OCI-LY3 (cell line): ENCODE data around the gene WFDC12.

ENCODE experiments used
- H2AFZ ChIP-seq: fragments of 200-600, 300-600 bp; shearing (Covaris generic); 2 replicates; pipeline ENCODE4 v1.6.0; 2014; ENCODE audit warnings: antibody characterized with exemption, low read depth, low read length
- H3K27ac ChIP-seq: fragments of 200-600, 300-600 bp; sonication (generic); 2 replicates; pipeline ENCODE4 v1.5.1; 2014; ENCODE audit warnings: mild to moderate bottlenecking, low read length, moderate library complexity, mixed read lengths
- H3K27me3 ChIP-seq: fragments of 200-600, 300-600 bp; sonication (generic); 2 replicates; pipeline ENCODE4 v1.6.1; 2014; ENCODE audit warnings: low read depth, low read length, mixed read lengths
- H3K36me3 ChIP-seq: fragments of 200-600, 300-600 bp; sonication (generic); replicated peaks from 2 replicates; pipeline ENCODE3; 2014; ENCODE audit warnings: low read depth, low read length, mixed read lengths
- H3K4me1 ChIP-seq: fragments of 300-600, 200-600 bp; sonication (generic); 2 replicates; pipeline ENCODE4 v1.6.1; 2014; ENCODE audit warnings: low read length, mixed read lengths
- H3K4me2 ChIP-seq: fragments of 200-600, 300-600 bp; sonication (generic); 2 replicates; pipeline ENCODE4 v1.6.1; 2014; ENCODE audit warnings: low read length, mixed read lengths
- H3K4me3 ChIP-seq: fragments of 300-600, 200-600 bp; sonication (generic); 2 replicates; pipeline ENCODE4 v1.5.1; 2014; ENCODE audit warnings: antibody characterized with exemption, mild to moderate bottlenecking, low read length, moderate library complexity
- H3K79me2 ChIP-seq: fragments of 300-600, 200-600 bp; shearing (Covaris generic); 2 replicates; pipeline ENCODE4 v1.6.1; 2014; ENCODE audit warnings: mild to moderate bottlenecking, low read length, mixed read lengths
- H3K9ac ChIP-seq: fragments of 300-600, 200-600 bp; shearing (Covaris generic); 2 replicates; pipeline ENCODE4 v1.6.0; 2014; ENCODE audit warnings: mild to moderate bottlenecking, low read length, moderate library complexity
- H3K9me3 ChIP-seq: fragments of 200-600, 300-600 bp; shearing (Covaris generic); 2 replicates; pipeline ENCODE4 v1.6.1; 2014; ENCODE audit warnings: low read length, mixed read lengths; ENCODE audit not compliant: insufficient read depth
- H4K20me1 ChIP-seq: fragments of 200-600, 300-600 bp; sonication (generic); 2 replicates; pipeline ENCODE4 v1.6.1; 2016; ENCODE audit warnings: low read length, mixed read lengths; ENCODE audit not compliant: insufficient read depth
- EZH2phosphoT487 ChIP-seq: fragments of 200-600 bp; shearing (Covaris generic); IDR thresholded peaks from 2 replicates; pipeline ENCODE4 v1.6.1; 2018; ENCODE audit warnings: antibody characterized with exemption, mixed run types, low read depth
- TF ChIP-seq, protein P1 (sequence below): fragments of 200-600, 300-600 bp; sonication (generic); IDR thresholded peaks from 2 replicates; pipeline ENCODE4 v1.5.1; 2014; ENCODE audit warnings: antibody characterized with exemption, low read length, low read depth

WFDC12 gene

DNA sequence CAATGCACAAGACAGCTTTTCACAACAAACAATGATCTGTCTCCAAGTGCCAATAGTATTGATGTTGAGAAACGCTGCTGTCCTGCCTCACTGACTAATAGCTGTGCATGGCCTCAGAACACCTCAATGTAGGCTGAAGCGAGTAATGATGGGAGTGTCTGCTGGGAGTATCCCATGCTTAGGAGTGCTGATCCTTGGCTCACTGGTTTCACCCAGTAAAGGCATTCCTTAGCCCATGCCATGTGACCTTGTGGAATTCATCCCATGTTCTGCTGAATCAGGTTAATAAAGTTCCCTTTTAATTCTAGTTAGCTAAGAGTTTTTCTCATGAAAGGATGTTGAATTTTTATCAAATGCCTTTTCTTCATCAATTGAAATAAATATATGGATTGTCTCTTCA lies 3.8 kb upstream of the WFDC12 start:
- Histone ChIP-seq H3K9me3 (no peaks in the 10 kb centered on the region), H3K27me3 (no peaks in the 10 kb centered on the region), H3K36me3 (no peaks in the 10 kb centered on the region)

DNA sequence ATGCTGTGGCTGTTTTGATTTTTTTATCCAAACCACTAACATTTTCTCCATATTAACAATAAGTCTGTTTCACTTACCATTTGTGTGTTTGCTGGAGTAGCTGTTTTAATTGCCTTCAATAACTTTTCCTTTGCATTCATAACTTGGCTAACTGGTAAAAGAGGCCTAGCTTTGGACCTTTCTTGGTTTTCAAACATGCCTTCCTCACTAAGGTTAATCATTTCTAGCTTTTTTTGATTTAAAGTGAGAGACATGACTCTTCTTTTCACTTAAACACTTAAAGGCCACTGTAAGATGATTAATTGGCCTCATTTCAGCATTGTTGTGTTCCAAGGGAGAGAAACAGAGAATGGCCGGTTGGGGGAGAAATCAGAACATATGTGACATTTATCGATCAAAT lies 2.9 kb downstream of the WFDC12 start:
- TF ChIP-seq, protein P1, sequence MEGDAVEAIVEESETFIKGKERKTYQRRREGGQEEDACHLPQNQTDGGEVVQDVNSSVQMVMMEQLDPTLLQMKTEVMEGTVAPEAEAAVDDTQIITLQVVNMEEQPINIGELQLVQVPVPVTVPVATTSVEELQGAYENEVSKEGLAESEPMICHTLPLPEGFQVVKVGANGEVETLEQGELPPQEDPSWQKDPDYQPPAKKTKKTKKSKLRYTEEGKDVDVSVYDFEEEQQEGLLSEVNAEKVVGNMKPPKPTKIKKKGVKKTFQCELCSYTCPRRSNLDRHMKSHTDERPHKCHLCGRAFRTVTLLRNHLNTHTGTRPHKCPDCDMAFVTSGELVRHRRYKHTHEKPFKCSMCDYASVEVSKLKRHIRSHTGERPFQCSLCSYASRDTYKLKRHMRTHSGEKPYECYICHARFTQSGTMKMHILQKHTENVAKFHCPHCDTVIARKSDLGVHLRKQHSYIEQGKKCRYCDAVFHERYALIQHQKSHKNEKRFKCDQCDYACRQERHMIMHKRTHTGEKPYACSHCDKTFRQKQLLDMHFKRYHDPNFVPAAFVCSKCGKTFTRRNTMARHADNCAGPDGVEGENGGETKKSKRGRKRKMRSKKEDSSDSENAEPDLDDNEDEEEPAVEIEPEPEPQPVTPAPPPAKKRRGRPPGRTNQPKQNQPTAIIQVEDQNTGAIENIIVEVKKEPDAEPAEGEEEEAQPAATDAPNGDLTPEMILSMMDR: no peak
- no peak for TF ChIP-seq EZH2phosphoT487
- no peaks in the 10 kb centered on the region for H3K4me1 ChIP-seq
- no peak overlapping the region for H3K27ac ChIP-seq
- no peak overlapping the region for H2AFZ ChIP-seq
- no peaks in the 10 kb centered on the region for H3K36me3 ChIP-seq
- H3K9ac ChIP-seq: no peak overlapping the region
- H3K4me3 ChIP-seq: no peak overlapping the region
- no peaks in the 10 kb centered on the region for H4K20me1 ChIP-seq
- no peaks in the 10 kb centered on the region for H3K79me2 ChIP-seq
- no peaks in the 10 kb centered on the region for H3K9me3 ChIP-seq
- H3K27me3 ChIP-seq: no peaks in the 10 kb centered on the region
- H3K4me2 ChIP-seq: no peak overlapping the region

More for the DNA sequence above, 3.8 kb upstream of the WFDC12 start:
- H4K20me1 ChIP-seq: no peaks in the 10 kb centered on the region
- no peak overlapping the region for H3K4me2 ChIP-seq
- no peak overlapping the region for H3K27ac ChIP-seq
- no peaks in the 10 kb centered on the region for H3K79me2 ChIP-seq
- no peak overlapping the region for H2AFZ ChIP-seq
- no peak overlapping the region for H3K4me3 ChIP-seq
- H3K9ac ChIP-seq: no peak overlapping the region
- 0 out of 2 replicates have a peak, but pooled peaks cover 4% of the 10 kb centered on the region for H3K4me1 ChIP-seq
- TF ChIP-seq, protein P1: no peak
- TF ChIP-seq EZH2phosphoT487: no peak

DNA sequence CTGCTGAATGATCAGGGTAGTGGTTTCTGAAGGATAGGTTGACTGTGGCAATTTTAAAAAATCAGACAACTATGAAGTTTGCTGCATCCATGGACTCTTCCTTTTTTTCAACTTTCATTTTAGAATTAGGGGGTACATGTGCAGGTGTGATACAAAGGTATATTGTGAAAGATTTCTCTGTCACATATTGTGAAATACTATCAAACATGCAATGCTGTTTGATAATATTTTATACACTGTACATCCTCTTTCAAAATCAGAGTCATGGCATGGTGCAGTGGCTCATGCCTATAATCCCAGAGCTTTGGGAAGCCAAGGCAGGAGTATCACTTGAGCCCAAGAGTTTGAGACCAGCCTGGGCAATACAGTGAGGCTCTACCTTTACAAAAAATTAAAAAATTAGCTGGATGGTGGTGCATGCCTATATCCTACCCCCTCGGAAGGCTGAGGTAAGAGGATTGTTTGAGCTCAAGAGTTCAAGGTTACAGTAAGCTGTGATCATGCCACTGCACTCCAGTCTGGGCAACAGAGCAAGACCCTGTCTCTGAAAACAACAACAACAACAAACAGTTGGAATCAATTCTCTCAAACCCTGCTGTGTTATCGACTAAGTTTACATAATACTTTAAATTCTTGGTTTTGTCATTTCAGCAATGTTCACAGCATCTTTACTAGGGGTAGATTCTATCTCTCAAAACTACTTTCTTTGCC lies 4.6 kb downstream of the WFDC12 start:
- no peaks in the 10 kb centered on the region for H3K27me3 ChIP-seq
- peaks cover 9% of the 10 kb centered on the region for H3K4me1 ChIP-seq
- H3K9ac ChIP-seq: no peak overlapping the region
- H3K4me3 ChIP-seq: no peak overlapping the region
- no peak overlapping the region for H2AFZ ChIP-seq
- no peaks in the 10 kb centered on the region for H3K9me3 ChIP-seq
- no peak overlapping the region for H3K4me2 ChIP-seq
- H3K27ac ChIP-seq: no peak overlapping the region
- TF ChIP-seq, protein P1: no peak
- TF ChIP-seq EZH2phosphoT487: no peak
- no peaks in the 10 kb centered on the region for H3K36me3 ChIP-seq
- no peaks in the 10 kb centered on the region for H4K20me1 ChIP-seq
- no peaks in the 10 kb centered on the region for H3K79me2 ChIP-seq

DNA sequence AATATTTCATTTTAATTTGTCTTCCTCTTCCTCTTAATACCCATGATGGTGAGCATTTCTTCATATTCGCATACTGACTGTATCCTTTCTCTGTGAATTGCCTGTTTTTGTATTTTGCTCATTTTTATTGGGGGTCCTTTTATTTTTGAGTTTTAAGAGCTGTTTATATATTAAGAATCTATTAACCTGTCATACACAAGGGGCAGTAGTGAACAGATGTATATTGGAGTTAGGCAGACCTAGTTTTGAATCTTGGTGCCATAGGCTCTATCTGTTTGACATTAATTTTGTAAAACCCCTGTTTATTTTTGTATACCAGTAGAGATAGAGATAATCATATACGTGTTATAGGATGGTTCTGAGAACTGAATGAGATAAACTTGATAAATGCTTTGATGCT lies 6.2 kb downstream of the WFDC12 start:
- TF ChIP-seq, protein P1: peak; percentile 21; the same call in 1 of the 2 replicates
- TF ChIP-seq EZH2phosphoT487: no peak

More for the DNA sequence above, 6.2 kb downstream of the WFDC12 start:
- H2AFZ ChIP-seq: no peak overlapping the region
- H3K27ac ChIP-seq: no peak overlapping the region
- no peaks in the 10 kb centered on the region for H3K36me3 ChIP-seq
- H3K4me3 ChIP-seq: no peak overlapping the region
- no peaks in the 10 kb centered on the region for H4K20me1 ChIP-seq
- H3K4me2 ChIP-seq: no peak overlapping the region
- no peaks in the 10 kb centered on the region for H3K27me3 ChIP-seq
- peaks cover 10% of the 10 kb centered on the region for H3K4me1 ChIP-seq
- H3K9me3 ChIP-seq: no peaks in the 10 kb centered on the region
- H3K79me2 ChIP-seq: no peaks in the 10 kb centered on the region
- no peak overlapping the region for H3K9ac ChIP-seq
